Measurements from ENCODE around the gene FXR2.

DNA sequence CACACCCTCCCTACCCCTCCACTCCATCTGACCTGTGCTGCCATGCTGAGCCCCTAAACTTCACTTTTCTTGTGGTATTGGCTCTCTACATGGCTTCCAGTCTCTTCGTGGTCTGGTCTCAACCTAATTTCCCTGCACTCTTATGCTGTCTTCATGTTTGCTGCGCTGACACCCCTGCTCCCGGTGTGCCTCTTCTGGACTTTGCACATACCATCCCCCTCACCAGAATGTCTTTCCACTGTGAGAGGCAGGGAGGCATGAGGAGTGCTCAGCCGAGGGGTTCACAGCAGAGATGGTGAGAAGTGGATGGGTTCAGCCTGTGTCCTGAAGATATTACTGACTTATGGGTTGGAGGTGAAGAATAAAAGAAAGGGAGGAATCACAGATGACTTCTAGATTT, 63.3 kb downstream of the FXR2 start:
- TF ChIP-seq YY1 (IDR thresholded peaks at IDR 0.05; ENCODE audit: insufficient read depth, insufficient read length) (no peak), ZNF274 (IDR thresholded peaks at IDR 0.05; ENCODE audit: low read depth, low read length) (no peak)
